GM23338 (cell line): ENCODE results near the gene KRT12. TPM values are rescaled to one million over a fixed set of nuclear protein-coding genes. Genes with fewer than 3 reads are reported as not detected.

Source experiments
- ATAC-seq: fragments of 200-7000 bp; cut with Tn5 transposase; 3 replicates; pipeline ENCODE4 v1.9.1; 2020
- DNase-seq: peaks from one replicate; pipeline ENCODE4 v3.0.0-alpha.2; 2015; ENCODE audit warnings: low spot score
- H2AFZ ChIP-seq: fragments of 200-600 bp; sonication (generic); 2 replicates; pipeline ENCODE4 v1.8.0; 2016; ENCODE audit warnings: antibody characterized with exemption, mild to moderate bottlenecking, moderate library complexity
- H3F3A ChIP-seq: fragments of 200-600 bp; sonication (generic); replicated peaks from 2 replicates; pipeline ENCODE4 v1.8.0; 2017; ENCODE audit warnings: antibody characterized with exemption, mixed run types, low read depth
- H3K27ac ChIP-seq: fragments of 200-600 bp; sonication (generic); 2 replicates; pipeline ENCODE4 v1.6.1; 2016; ENCODE audit warnings: low read depth
- H3K27me3 ChIP-seq: fragments of 200-600 bp; sonication (generic); 2 replicates; pipeline ENCODE4 v1.8.0; 2016; ENCODE audit warnings: mild to moderate bottlenecking, mixed run types, moderate library complexity; ENCODE audit not compliant: insufficient read depth
- H3K36me3 ChIP-seq: fragments of 200-600 bp; sonication (generic); 2 replicates; pipeline ENCODE4 v1.8.0; 2016; ENCODE audit warnings: mild to moderate bottlenecking; ENCODE audit not compliant: insufficient read depth
- H3K4me1 ChIP-seq: fragments of 200-600 bp; sonication (generic); 2 replicates; pipeline ENCODE4 v1.8.0; 2016; ENCODE audit warnings: mild to moderate bottlenecking, moderate library complexity; ENCODE audit not compliant: insufficient read depth
- H3K4me2 ChIP-seq: fragments of 200-600 bp; sonication (generic); 2 replicates; pipeline ENCODE4 v1.7.1; 2017; ENCODE audit warnings: mixed run types
- H3K4me3 ChIP-seq: fragments of 200-600 bp; sonication (generic); 2 replicates; pipeline ENCODE4 v1.6.1; 2016; ENCODE audit warnings: mixed run types
- H3K79me2 ChIP-seq: fragments of 200-600 bp; sonication (generic); replicated peaks from 2 replicates; pipeline ENCODE4 v1.8.0; 2017; ENCODE audit warnings: mild to moderate bottlenecking; ENCODE audit not compliant: insufficient read depth
- H3K9me2 ChIP-seq: fragments of 200-600 bp; sonication (generic); 2 replicates; pipeline ENCODE4 v1.8.0; 2017; ENCODE audit not compliant: insufficient read depth
- H4K20me1 ChIP-seq: fragments of 200-600 bp; sonication (generic); replicated peaks from 2 replicates; pipeline ENCODE4 v1.8.0; 2017; ENCODE audit warnings: mild to moderate bottlenecking; ENCODE audit not compliant: insufficient read depth
- H3K27ac Mint-ChIP-seq: 2 replicates; pipeline ENCODE4 v1.8.0; 2020; ENCODE audit warnings: inconsistent platforms, mild to moderate bottlenecking, moderate library complexity, mixed read lengths
- H3K27me3 Mint-ChIP-seq: 3 replicates; pipeline ENCODE4 v1.8.0; 2022; ENCODE audit warnings: low read depth, mild to moderate bottlenecking, moderate library complexity, mixed read lengths, inconsistent platforms; ENCODE audit not compliant: insufficient read depth, poor library complexity
- H3K36me3 Mint-ChIP-seq: 3 replicates; pipeline ENCODE4 v1.8.0; 2021; ENCODE audit warnings: low read depth, mild to moderate bottlenecking, inconsistent platforms, moderate library complexity, mixed read lengths
- H3K4me1 Mint-ChIP-seq: 3 replicates; pipeline ENCODE4 v1.8.0; 2020; ENCODE audit warnings: mild to moderate bottlenecking, inconsistent platforms, mixed read lengths
- H3K4me3 Mint-ChIP-seq: 3 replicates; pipeline ENCODE4 v1.8.0; 2021; ENCODE audit warnings: moderate library complexity, mild to moderate bottlenecking, inconsistent platforms, mixed read lengths
- H3K9me3 Mint-ChIP-seq: 3 replicates; pipeline ENCODE4 v1.8.0; 2020; ENCODE audit warnings: moderate library complexity, mild to moderate bottlenecking, inconsistent platforms, mixed read lengths
- CTCF ChIP-seq, 2 experiments: fragments of 200-600 bp in 1 of 2; sonication (generic) in 1 of 2; conservative IDR thresholded peaks; 2 replicates each; pipeline versions ENCODE4 v1.5.1 to v1.6.1; 2016 to 2017; ENCODE audit warnings: antibody characterized with exemption in 2 of 2, low read depth in 2 of 2, mild to moderate bottlenecking in 2 of 2, moderate library complexity in 1 of 2
- JUNB ChIP-seq: IDR thresholded peaks from one replicate; pipeline ENCODE4 v1.6.1; 2016; ENCODE audit warnings: antibody characterized with exemption; ENCODE audit not compliant: unreplicated experiment
- NANOG ChIP-seq: IDR thresholded peaks from 2 replicates; pipeline ENCODE4 v1.6.1; 2016; ENCODE audit warnings: antibody characterized with exemption, borderline replicate concordance
- REST ChIP-seq: IDR thresholded peaks from one replicate; pipeline ENCODE4 v1.6.1; 2018; ENCODE audit warnings: antibody characterized with exemption; ENCODE audit not compliant: unreplicated experiment
- STAT1 ChIP-seq: IDR thresholded peaks from one replicate; pipeline ENCODE4 v1.6.1; 2016; ENCODE audit warnings: antibody characterized with exemption; ENCODE audit not compliant: unreplicated experiment
- polyA plus RNA-seq: library from polyadenylated mRNA; unstranded; fragments of >200 nt; fragmentation: Nextera tagmentation; extraction: Ambion mirVana; gene quantifications from 2 replicates; pipeline ENCODE4 v1.2.1, GENCODE V29; 2016
- total RNA-seq: library from RNA; depleted of rRNA; stranded (reverse); fragments of >200 nt; shearing (Covaris generic); gene quantifications from 2 replicates; pipeline ENCODE4 v1.2.3, GENCODE V29; 2014

KRT12 gene
- total and polyA plus RNA-seq, 2 experiments from 2014 or later = not detected

GRCh38 chr17:40912486-40913210 is 45.6 kb upstream of the KRT12 start:
- Mint-ChIP-seq H3K4me3 (no peak overlapping the region), H3K4me1 (peaks cover 10% of the 10 kb centered on the region), H3K27me3 (no peaks in the 10 kb centered on the region), H3K36me3 (no peaks in the 10 kb centered on the region), H3K9me3 (no peaks in the 10 kb centered on the region), H3K27ac (no peak overlapping the region)
- Histone ChIP-seq H4K20me1 (no peaks in the 10 kb centered on the region), H3K36me3 (no peaks in the 10 kb centered on the region), H2AFZ (no peak overlapping the region), H3F3A (no peaks in the 10 kb centered on the region), H3K4me1 (no peaks in the 10 kb centered on the region), H3K9me2 (no peaks in the 10 kb centered on the region), H3K27ac (no peak overlapping the region), H3K27me3 (no peaks in the 10 kb centered on the region), H3K79me2 (no peaks in the 10 kb centered on the region), H3K4me3 (no peak overlapping the region), H3K4me2 (no peak overlapping the region)
- TF ChIP-seq STAT1 = no peak
- no peak for TF ChIP-seq NANOG
- DNase-seq (no peak), ATAC-seq (no peak)

GRCh38 chr17:40910441-40910841 is 43.4 kb upstream of the KRT12 start:
- no peak overlapping the region for H3K4me2 ChIP-seq
- H3K27ac ChIP-seq = no peak overlapping the region
- H3K36me3 Mint-ChIP-seq = no peaks in the 10 kb centered on the region

GRCh38 chr17:40909755-40910154 is 42.7 kb upstream of the KRT12 start:
- ATAC-seq (no peak), DNase-seq (no peak)
- H3K4me3 ChIP-seq = no peak overlapping the region
- Mint-ChIP-seq H3K4me3 (no peak overlapping the region), H3K9me3 (no peaks in the 10 kb centered on the region), H3K36me3 (no peaks in the 10 kb centered on the region), H3K27me3 (no peaks in the 10 kb centered on the region), H3K27ac (no peak overlapping the region), H3K4me1 (peaks cover 10% of the 10 kb centered on the region)
- no peak overlapping the region for H3K4me2 ChIP-seq
- H3K27me3 ChIP-seq = no peaks in the 10 kb centered on the region
- H3F3A ChIP-seq = no peaks in the 10 kb centered on the region
- no peaks in the 10 kb centered on the region for H4K20me1 ChIP-seq
- no peaks in the 10 kb centered on the region for H3K36me3 ChIP-seq
- no peak overlapping the region for H2AFZ ChIP-seq
- no peak overlapping the region for H3K27ac ChIP-seq
- H3K4me1 ChIP-seq = no peaks in the 10 kb centered on the region
- no peaks in the 10 kb centered on the region for H3K79me2 ChIP-seq
- no peaks in the 10 kb centered on the region for H3K9me2 ChIP-seq
- TF ChIP-seq CTCF (conservative IDR thresholded peaks at IDR 0.05; ENCODE audit: low read depth in 2 of 2) (no peak), REST (no peak)

More at GRCh38 chr17:40910441-40910841, 43.4 kb upstream of the KRT12 start:
- Mint-ChIP-seq H3K4me1 (peaks cover 10% of the 10 kb centered on the region), H3K9me3 (no peaks in the 10 kb centered on the region), H3K4me3 (no peak overlapping the region), H3K27me3 (no peaks in the 10 kb centered on the region), H3K27ac (no peak overlapping the region)
- Histone ChIP-seq H4K20me1 (no peaks in the 10 kb centered on the region), H2AFZ (no peak overlapping the region), H3K36me3 (no peaks in the 10 kb centered on the region), H3K27me3 (no peaks in the 10 kb centered on the region), H3F3A (no peaks in the 10 kb centered on the region), H3K79me2 (no peaks in the 10 kb centered on the region), H3K4me3 (no peak overlapping the region), H3K9me2 (no peaks in the 10 kb centered on the region), H3K4me1 (no peaks in the 10 kb centered on the region)
- DNase-seq (no peak), ATAC-seq (no peak)
- no peak for TF ChIP-seq JUNB
